Activated B cell treated with CpG ODN at 0.5 μM for 24 hours (primary cell): ENCODE measurements around the gene STK40. TPM values are rescaled to one million over a fixed set of nuclear protein-coding genes. Genes with fewer than 3 reads are reported as not detected.
A peak's percentile ranks its signal among the peaks of the same experiment; 100 is the strongest.

Source experiments
- ATAC-seq: fragments of 200-7000 bp; cut with Tn5 transposase; one replicate; pipeline ENCODE4 v1.10.0; 2021; ENCODE audit warnings: low read depth, mild to moderate bottlenecking, moderate library complexity
- CTCF ChIA-PET: fragments of 350-600 bp; sonication (Branson Sonifier 250); formaldehyde crosslinking; loops from one replicate; lab custom pipeline; 2021; ENCODE audit warnings: antibody characterized with exemption; lab: Charles Lee
- POLR2A ChIA-PET: fragments of 350-600 bp; sonication (Branson Sonifier 250); formaldehyde crosslinking; loops from one replicate; lab custom pipeline; 2021; ENCODE audit warnings: antibody characterized with exemption; lab: Charles Lee
- DNase-seq: peaks from one replicate; pipeline ENCODE4 v3.0.0; 2022
- H3K27ac Mint-ChIP-seq: one replicate; pipeline ENCODE4 v1.8.0; 2020; ENCODE audit warnings: mixed read lengths
- H3K27me3 Mint-ChIP-seq: one replicate; pipeline ENCODE4 v1.8.0; 2021; ENCODE audit warnings: mixed read lengths
- H3K36me3 Mint-ChIP-seq: one replicate; pipeline ENCODE4 v1.8.0; 2021; ENCODE audit warnings: low read depth, mixed read lengths
- H3K4me1 Mint-ChIP-seq: one replicate; pipeline ENCODE4 v1.8.0; 2021; ENCODE audit warnings: mixed read lengths
- H3K4me3 Mint-ChIP-seq: one replicate; pipeline ENCODE4 v1.8.0; 2020; ENCODE audit warnings: mild to moderate bottlenecking, mixed read lengths
- H3K9me3 Mint-ChIP-seq: one replicate; pipeline ENCODE4 v1.8.0; 2020; ENCODE audit warnings: mixed read lengths
- CTCF ChIP-seq: fragments of 200-600 bp; IDR thresholded peaks from one replicate; pipeline ENCODE4 v1.8.0; 2022; ENCODE audit warnings: antibody characterized with exemption, mild to moderate bottlenecking
- intact Hi-C: fragments of 100-400 bp; cut with micrococcal nuclease; formaldehyde crosslinking; loops from one replicate; pipeline ENCODE4 v1.15.1; 2024
- total RNA-seq: library from RNA; stranded (reverse); gene quantifications from 2 replicates; pipeline ENCODE4 v1.2.3, GENCODE V29; 2022

Gene STK40
- total RNA-seq, 1 donor from 2014 or later: 63.7 TPM

- POLR2A ChIA-PET: interaction anchor here (2.0 kb wide), 1 partner anchor 8 kb away, joined by 6 read pairs; the partner anchor contains the start of gene STK40
- Mint-ChIP-seq H3K27ac (no peak overlapping the region), H3K9me3 (no peaks in the 10 kb centered on the region), H3K36me3 (peaks cover 67% of the 10 kb centered on the region), H3K4me1 (peaks cover 86% of the 10 kb centered on the region), H3K4me3 (no peak overlapping the region), H3K27me3 (no peaks in the 10 kb centered on the region)
- CTCF ChIA-PET: no interaction called here
- no peak for DNase-seq
- intact Hi-C loops: no loop called here
- no peak for ATAC-seq
- TF ChIP-seq CTCF: no peak
These were observed 8.0 kb upstream of the STK40 start for GRCh38 chr1:36393686-36394085.

- Mint-ChIP-seq H3K9me3 (no peaks in the 10 kb centered on the region), H3K27ac (peak overlapping the region; percentile 91), H3K4me1 (peaks cover 91% of the 10 kb centered on the region), H3K27me3 (no peaks in the 10 kb centered on the region), H3K36me3 (peaks cover 66% of the 10 kb centered on the region), H3K4me3 (no peak overlapping the region)
- POLR2A ChIA-PET: interaction anchor here (2.0 kb wide), 1 partner anchor 7 kb away, joined by 6 read pairs; the partner anchor contains the start of gene STK40
- ATAC-seq: no peak
- DNase-seq: no peak
- CTCF ChIA-PET: interaction anchor here (0.8 kb wide), 1 partner anchor 24 kb away, joined by 4 read pairs; no protein-coding TSS in a partner anchor
- no peak for TF ChIP-seq CTCF
- intact Hi-C loops: no loop called here
These were observed 7.1 kb upstream of the STK40 start for GRCh38 chr1:36392836-36393235.

- POLR2A ChIA-PET: interaction anchor here (0.5 to 5.8 kb wide), 3 partner anchors 7 to 91 kb away, joined by 3 to 164 read pairs (median 3); partner anchors contain the start of gene LSM10
- DNase-seq (no peak), ATAC-seq (no peak)
- H3K4me1 Mint-ChIP-seq: peaks cover 94% of the 10 kb centered on the region
- intact Hi-C loops: no loop called here
- CTCF ChIA-PET: interaction anchor here (2.0 kb wide), 1 partner anchor 22 kb away, joined by 8 read pairs; no protein-coding TSS in a partner anchor
- H3K9me3 Mint-ChIP-seq: no peaks in the 10 kb centered on the region
- TF ChIP-seq CTCF: no peak
- no peaks in the 10 kb centered on the region for H3K27me3 Mint-ChIP-seq
- H3K36me3 Mint-ChIP-seq: peaks cover 57% of the 10 kb centered on the region
- H3K4me3 Mint-ChIP-seq: peak overlapping the region; percentile 61
- H3K27ac Mint-ChIP-seq: peak overlapping the region; percentile 91
These were observed 5.5 kb upstream of the STK40 start for GRCh38 chr1:36391271-36391670.

DNA sequence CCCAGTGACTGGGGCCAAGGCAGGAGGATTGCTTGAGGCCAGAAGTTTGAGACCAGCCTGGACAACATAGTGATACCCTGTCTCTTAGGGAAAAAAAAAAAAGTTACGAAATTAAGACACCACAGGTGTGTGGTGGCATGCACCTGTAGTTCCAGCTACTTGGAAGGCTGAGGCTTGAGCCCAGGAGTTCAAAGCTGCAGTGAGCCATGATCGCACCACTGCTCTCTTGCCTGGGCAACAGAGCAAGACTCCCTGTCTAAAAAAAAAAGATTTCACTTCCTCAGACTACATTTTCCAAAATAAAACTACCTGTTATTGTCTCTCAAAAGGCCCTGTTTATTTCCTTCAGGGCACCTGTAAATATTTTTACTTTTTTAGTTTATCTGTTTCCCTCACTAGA, 4.7 kb upstream of the STK40 start:
- Mint-ChIP-seq H3K27me3 (no peaks in the 10 kb centered on the region), H3K27ac (peak overlapping the region; percentile 91), H3K4me1 (peaks cover 89% of the 10 kb centered on the region), H3K4me3 (peak overlapping the region; percentile 61), H3K36me3 (peaks cover 58% of the 10 kb centered on the region), H3K9me3 (no peaks in the 10 kb centered on the region)
- CTCF ChIA-PET: interaction anchor here (2.0 kb wide), 1 partner anchor 22 kb away, joined by 8 read pairs; no protein-coding TSS in a partner anchor
- no peak for ATAC-seq
- POLR2A ChIA-PET: interaction anchor here (0.7 to 5.8 kb wide), 6 partner anchors 8 to 90 kb away, joined by 3 to 164 read pairs (median 4); partner anchors contain the start of genes LSM10 and OSCP1
- TF ChIP-seq CTCF: no peak
- intact Hi-C loops: no loop called here
- DNase-seq: no peak

DNA sequence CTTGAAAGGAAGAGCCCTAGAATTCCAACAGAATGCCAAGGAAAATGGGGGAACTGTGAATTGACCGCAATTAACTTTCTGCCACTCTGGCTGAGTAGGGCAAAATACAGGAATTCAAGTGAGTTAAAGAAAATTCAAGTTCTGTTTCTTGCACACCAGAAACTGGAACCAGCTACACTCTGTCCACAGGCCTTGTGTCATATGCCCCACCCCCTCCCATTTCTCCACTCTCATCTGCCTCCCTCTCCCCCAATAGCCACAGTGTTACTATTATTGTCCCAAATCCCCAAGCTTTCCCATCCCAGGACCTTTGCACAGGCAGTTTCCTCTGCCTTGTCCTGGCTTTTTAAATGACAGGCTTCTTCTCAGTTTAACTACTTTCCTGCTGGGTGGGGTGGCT, 4.3 kb upstream of the STK40 start:
- intact Hi-C loops: loop anchor here (5.0 kb wide), 3 partner anchors 243 to 1313 kb away; partner anchors contain the start of genes AGO3, TRAPPC3 and ZMYM1
- Mint-ChIP-seq H3K9me3 (no peaks in the 10 kb centered on the region), H3K36me3 (peaks cover 60% of the 10 kb centered on the region), H3K27ac (peak overlapping the region; percentile 91), H3K27me3 (no peaks in the 10 kb centered on the region), H3K4me1 (peaks cover 87% of the 10 kb centered on the region), H3K4me3 (peak overlapping the region; percentile 61)
- no peak for DNase-seq
- POLR2A ChIA-PET: interaction anchor here (0.5 to 5.8 kb wide), 6 partner anchors 9 to 240 kb away, joined by 3 to 164 read pairs (median 4); partner anchors contain the start of genes LSM10 and OSCP1
- no peak for ATAC-seq
- no peak for TF ChIP-seq CTCF
- CTCF ChIA-PET: interaction anchor here (2.0 kb wide), 1 partner anchor 21 kb away, joined by 8 read pairs; no protein-coding TSS in a partner anchor
